HepG2 (cell line): ENCODE measurements around the gene ADAT3. TPM values are rescaled to one million over a fixed set of nuclear protein-coding genes. Genes with fewer than 3 reads are reported as not detected.

Experiments
- BRCA1 ChIP-seq: sonication (generic); formaldehyde crosslinking; IDR thresholded peaks from 2 replicates; pipeline ENCODE4 v1.4.0; 2020; ENCODE audit warnings: missing genetic modification reagents
- JUNB ChIP-seq: sonication (generic); formaldehyde crosslinking; IDR thresholded peaks from 2 replicates; pipeline ENCODE4 v1.8.0; 2022; ENCODE audit warnings: missing genetic modification reagents, mild to moderate bottlenecking, borderline replicate concordance
- KDM4B ChIP-seq: sonication (generic); formaldehyde crosslinking; IDR thresholded peaks from 2 replicates; pipeline ENCODE4 v1.4.0; 2020; ENCODE audit warnings: missing genetic modification reagents
- PAX8 ChIP-seq: sonication (generic); formaldehyde crosslinking; IDR thresholded peaks from 2 replicates; pipeline ENCODE4 v1.8.0; 2022; ENCODE audit warnings: mild to moderate bottlenecking, missing genetic modification reagents, borderline replicate concordance
- U2AF1 ChIP-seq: fragments of 200-400 bp; formaldehyde crosslinking; optimal IDR thresholded peaks from 2 replicates; pipeline ENCODE3; 2017; ENCODE audit warnings: mild to moderate bottlenecking, low read depth, low read length
- ZSCAN20 ChIP-seq: sonication (generic); formaldehyde crosslinking; IDR thresholded peaks from 2 replicates; pipeline ENCODE4 v1.4.0; 2020; ENCODE audit warnings: missing genetic modification reagents, mild to moderate bottlenecking, borderline replicate concordance
- polyA plus RNA-seq, 8 experiments: library from polyadenylated mRNA; depleted of rRNA in 3 of 8; stranded (reverse) in 7 of 8; unstranded in 1 of 8; fragments of >200 nt; fragmentation: Illumina TruSeq in 4 of 8; extraction: Trizol in 4 of 8; gene quantifications; 2 replicates each; pipeline versions ENCODE4 v1.2.1 to v1.2.3, GENCODE V29; 2011 to 2016; ENCODE audit warnings: low read depth in 4 of 8, missing spikeins in 1 of 8, mixed read lengths in 1 of 8; ENCODE audit not compliant: insufficient read depth in 1 of 8
- total RNA-seq, 5 experiments: library from RNA; depleted of rRNA; stranded (reverse); fragments of >200 nt; fragmentation: Illumina TruSeq; extraction: Trizol; gene quantifications; 2 replicates each; pipeline ENCODE4 v1.2.3, GENCODE V29; 2016; ENCODE audit warnings: low read depth in 1 of 5
- TF ChIP-seq, protein P1 (sequence below): sonication (generic); formaldehyde crosslinking; IDR thresholded peaks from 2 replicates; pipeline ENCODE4 v1.5.0; 2020; ENCODE audit warnings: missing genetic modification reagents, mild to moderate bottlenecking, borderline replicate concordance
- TF ChIP-seq, protein P2 (sequence below): sonication (generic); formaldehyde crosslinking; IDR thresholded peaks from 2 replicates; pipeline ENCODE4 v1.5.1; 2020; ENCODE audit warnings: missing genetic modification reagents, mild to moderate bottlenecking, borderline replicate concordance
- TF ChIP-seq, protein P3 (sequence below), 2 experiments: fragments of 450-650 bp in 1 of 2; sonication (generic) in 1 of 2; formaldehyde crosslinking in 1 of 2; IDR thresholded peaks; 2 replicates each; pipeline versions ENCODE4 v1.6.1 to v1.8.0; 2016 to 2022; ENCODE audit warnings: antibody characterized with exemption in 1 of 2, mild to moderate bottlenecking in 1 of 2, missing genetic modification reagents in 1 of 2
- TF ChIP-seq, protein P4 (sequence below): sonication (generic); formaldehyde crosslinking; IDR thresholded peaks from 2 replicates; pipeline ENCODE4 v1.5.1; 2020; ENCODE audit warnings: mild to moderate bottlenecking, missing genetic modification reagents, moderate library complexity
- TF ChIP-seq, protein P5 (sequence below): sonication (generic); formaldehyde crosslinking; IDR thresholded peaks from 2 replicates; pipeline ENCODE4 v1.4.0; 2020; ENCODE audit warnings: missing genetic modification reagents

ADAT3 gene
- total and polyA plus RNA-seq, 2 of the 13 experiments (the other 11 are each of a cell fraction or from before 2014, with no cell fraction given): 0.95 to 3.5 TPM

DNA sequence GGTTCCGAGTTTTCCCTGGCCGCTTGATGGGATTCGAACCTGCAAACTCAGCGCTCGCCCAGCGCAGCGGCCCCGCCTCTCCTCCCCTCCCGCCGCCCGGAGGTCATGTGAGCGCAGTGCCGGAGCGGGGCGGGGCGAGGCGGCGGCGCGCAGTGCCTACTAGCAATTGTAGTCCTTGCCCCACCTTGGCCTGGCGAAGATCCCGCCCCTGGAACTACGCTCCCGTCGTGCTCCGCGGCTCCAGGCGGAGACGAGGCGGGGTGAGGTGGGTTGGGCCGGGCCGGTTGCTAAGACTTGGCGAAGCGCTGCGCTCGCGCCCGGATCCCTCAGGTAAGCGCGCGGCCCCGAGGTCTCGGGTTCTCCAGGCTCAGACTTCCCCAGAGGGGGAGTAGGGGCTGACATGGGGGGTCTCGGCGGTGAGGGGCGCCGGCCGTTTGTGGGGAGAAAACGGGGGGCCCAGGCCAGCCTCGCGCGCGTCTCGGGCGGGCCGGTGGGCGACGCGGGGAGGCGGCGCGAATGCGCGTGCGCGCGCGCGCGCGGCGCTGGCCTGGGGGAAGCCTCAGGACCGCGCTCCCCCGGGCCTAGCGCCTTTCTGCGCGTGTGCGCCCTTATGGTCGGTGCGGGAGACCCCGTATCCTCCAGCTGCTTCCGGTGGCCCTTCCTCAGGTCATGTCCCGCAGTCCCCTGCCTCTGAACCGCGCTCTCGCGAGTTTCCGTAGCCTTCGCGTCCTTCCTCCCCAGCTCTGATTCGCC lies at the start of gene ADAT3, which contains the start of gene SCAMP4 (continued):
- TF ChIP-seq KDM4B: no peak; the same call in 1 of the 2 replicates
- TF ChIP-seq, protein P1, sequence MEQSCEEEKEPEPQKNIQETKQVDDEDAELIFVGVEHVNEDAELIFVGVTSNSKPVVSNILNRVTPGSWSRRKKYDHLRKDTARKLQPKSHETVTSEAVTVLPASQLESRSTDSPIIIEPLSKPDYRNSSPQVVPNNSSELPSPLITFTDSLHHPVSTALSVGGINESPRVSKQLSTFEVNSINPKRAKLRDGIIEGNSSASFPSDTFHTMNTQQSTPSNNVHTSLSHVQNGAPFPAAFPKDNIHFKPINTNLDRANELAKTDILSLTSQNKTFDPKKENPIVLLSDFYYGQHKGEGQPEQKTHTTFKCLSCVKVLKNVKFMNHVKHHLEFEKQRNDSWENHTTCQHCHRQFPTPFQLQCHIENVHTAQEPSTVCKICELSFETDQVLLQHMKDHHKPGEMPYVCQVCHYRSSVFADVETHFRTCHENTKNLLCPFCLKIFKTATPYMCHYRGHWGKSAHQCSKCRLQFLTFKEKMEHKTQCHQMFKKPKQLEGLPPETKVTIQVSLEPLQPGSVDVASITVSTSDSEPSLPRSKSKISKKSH (CRISPR knock-in tag): peak; percentile 55; the same call in 1 of the 2 replicates
- TF ChIP-seq ZSCAN20 (CRISPR knock-in tag): peak; percentile 58; the same call in 1 of the 2 replicates
- TF ChIP-seq, protein P2, sequence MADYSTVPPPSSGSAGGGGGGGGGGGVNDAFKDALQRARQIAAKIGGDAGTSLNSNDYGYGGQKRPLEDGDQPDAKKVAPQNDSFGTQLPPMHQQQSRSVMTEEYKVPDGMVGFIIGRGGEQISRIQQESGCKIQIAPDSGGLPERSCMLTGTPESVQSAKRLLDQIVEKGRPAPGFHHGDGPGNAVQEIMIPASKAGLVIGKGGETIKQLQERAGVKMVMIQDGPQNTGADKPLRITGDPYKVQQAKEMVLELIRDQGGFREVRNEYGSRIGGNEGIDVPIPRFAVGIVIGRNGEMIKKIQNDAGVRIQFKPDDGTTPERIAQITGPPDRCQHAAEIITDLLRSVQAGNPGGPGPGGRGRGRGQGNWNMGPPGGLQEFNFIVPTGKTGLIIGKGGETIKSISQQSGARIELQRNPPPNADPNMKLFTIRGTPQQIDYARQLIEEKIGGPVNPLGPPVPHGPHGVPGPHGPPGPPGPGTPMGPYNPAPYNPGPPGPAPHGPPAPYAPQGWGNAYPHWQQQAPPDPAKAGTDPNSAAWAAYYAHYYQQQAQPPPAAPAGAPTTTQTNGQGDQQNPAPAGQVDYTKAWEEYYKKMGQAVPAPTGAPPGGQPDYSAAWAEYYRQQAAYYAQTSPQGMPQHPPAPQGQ (CRISPR knock-in tag): no peak
- TF ChIP-seq JUNB (CRISPR knock-in tag): no peak
- TF ChIP-seq U2AF1: peak; percentile 59
- TF ChIP-seq BRCA1 (CRISPR knock-in tag): 0 out of 2 replicates have a peak, but pooled peaks have one; percentile 30
- TF ChIP-seq, protein P3, sequence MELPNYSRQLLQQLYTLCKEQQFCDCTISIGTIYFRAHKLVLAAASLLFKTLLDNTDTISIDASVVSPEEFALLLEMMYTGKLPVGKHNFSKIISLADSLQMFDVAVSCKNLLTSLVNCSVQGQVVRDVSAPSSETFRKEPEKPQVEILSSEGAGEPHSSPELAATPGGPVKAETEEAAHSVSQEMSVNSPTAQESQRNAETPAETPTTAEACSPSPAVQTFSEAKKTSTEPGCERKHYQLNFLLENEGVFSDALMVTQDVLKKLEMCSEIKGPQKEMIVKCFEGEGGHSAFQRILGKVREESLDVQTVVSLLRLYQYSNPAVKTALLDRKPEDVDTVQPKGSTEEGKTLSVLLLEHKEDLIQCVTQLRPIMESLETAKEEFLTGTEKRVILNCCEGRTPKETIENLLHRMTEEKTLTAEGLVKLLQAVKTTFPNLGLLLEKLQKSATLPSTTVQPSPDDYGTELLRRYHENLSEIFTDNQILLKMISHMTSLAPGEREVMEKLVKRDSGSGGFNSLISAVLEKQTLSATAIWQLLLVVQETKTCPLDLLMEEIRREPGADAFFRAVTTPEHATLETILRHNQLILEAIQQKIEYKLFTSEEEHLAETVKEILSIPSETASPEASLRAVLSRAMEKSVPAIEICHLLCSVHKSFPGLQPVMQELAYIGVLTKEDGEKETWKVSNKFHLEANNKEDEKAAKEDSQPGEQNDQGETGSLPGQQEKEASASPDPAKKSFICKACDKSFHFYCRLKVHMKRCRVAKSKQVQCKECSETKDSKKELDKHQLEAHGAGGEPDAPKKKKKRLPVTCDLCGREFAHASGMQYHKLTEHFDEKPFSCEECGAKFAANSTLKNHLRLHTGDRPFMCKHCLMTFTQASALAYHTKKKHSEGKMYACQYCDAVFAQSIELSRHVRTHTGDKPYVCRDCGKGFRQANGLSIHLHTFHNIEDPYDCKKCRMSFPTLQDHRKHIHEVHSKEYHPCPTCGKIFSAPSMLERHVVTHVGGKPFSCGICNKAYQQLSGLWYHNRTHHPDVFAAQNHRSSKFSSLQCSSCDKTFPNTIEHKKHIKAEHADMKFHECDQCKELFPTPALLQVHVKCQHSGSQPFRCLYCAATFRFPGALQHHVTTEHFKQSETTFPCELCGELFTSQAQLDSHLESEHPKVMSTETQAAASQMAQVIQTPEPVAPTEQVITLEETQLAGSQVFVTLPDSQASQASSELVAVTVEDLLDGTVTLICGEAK (IDR thresholded peaks at IDR 0.05): no peak
- TF ChIP-seq, protein P3 (CRISPR knock-in tag; IDR thresholded peaks at IDR 0.05): no peak; the same call in 1 of the 2 replicates
- TF ChIP-seq, protein P4, sequence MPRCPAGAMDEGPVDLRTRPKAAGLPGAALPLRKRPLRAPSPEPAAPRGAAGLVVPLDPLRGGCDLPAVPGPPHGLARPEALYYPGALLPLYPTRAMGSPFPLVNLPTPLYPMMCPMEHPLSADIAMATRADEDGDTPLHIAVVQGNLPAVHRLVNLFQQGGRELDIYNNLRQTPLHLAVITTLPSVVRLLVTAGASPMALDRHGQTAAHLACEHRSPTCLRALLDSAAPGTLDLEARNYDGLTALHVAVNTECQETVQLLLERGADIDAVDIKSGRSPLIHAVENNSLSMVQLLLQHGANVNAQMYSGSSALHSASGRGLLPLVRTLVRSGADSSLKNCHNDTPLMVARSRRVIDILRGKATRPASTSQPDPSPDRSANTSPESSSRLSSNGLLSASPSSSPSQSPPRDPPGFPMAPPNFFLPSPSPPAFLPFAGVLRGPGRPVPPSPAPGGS (CRISPR knock-in tag): no peak
- TF ChIP-seq, protein P5, sequence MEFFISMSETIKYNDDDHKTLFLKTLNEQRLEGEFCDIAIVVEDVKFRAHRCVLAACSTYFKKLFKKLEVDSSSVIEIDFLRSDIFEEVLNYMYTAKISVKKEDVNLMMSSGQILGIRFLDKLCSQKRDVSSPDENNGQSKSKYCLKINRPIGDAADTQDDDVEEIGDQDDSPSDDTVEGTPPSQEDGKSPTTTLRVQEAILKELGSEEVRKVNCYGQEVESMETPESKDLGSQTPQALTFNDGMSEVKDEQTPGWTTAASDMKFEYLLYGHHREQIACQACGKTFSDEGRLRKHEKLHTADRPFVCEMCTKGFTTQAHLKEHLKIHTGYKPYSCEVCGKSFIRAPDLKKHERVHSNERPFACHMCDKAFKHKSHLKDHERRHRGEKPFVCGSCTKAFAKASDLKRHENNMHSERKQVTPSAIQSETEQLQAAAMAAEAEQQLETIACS: peak; percentile 93
- no peak for TF ChIP-seq PAX8
